Mesodermal cell (in vitro differentiated cells): ENCODE measurements around the gene HOOK1.
"Not testable (repeated sequence)": the region's sequence is repeated elsewhere in the genome, so short reads cannot be mapped to it uniquely, and the experiment has no call there.

Source experiments
- H3K27ac ChIP-seq: 2 replicates; pipeline ENCODE4 v1.7.0; 2013; ENCODE audit warnings: mild to moderate bottlenecking, low read depth, low read length, moderate library complexity; ENCODE audit not compliant: severe bottlenecking
- H3K36me3 ChIP-seq: 2 replicates; pipeline ENCODE4 v1.7.1; 2013; ENCODE audit warnings: mild to moderate bottlenecking, low read length, moderate library complexity; ENCODE audit not compliant: control insufficient read depth, insufficient read depth
- H3K4me1 ChIP-seq: one replicate; pipeline ENCODE4 v1.7.1; 2013; ENCODE audit warnings: mild to moderate bottlenecking, low read length; ENCODE audit not compliant: insufficient read depth, control insufficient read depth, poor library complexity, severe bottlenecking
- H3K4me3 ChIP-seq: 2 replicates; pipeline ENCODE4 v1.7.0; 2013; ENCODE audit warnings: low read length, control low read depth, mild to moderate bottlenecking; ENCODE audit not compliant: insufficient read depth, poor library complexity, severe bottlenecking; ENCODE audit errors: extremely low read depth
- H3K9me3 ChIP-seq: 2 replicates; pipeline ENCODE4 v1.7.1; 2013; ENCODE audit warnings: mild to moderate bottlenecking, low read length, moderate library complexity; ENCODE audit not compliant: control insufficient read depth
- WGBS, 2 experiments: methylation state at CpG; one replicate each; pipeline ENCODE4 v1.1.5; 2013; ENCODE audit warnings: missing lambda C conversion rate in 2 of 2; ENCODE audit not compliant: insufficient coverage in 2 of 2; 5-methylcytosine and 5-hydroxymethylcytosine counted together

HOOK1 gene

GRCh38 chr1:59915516-59915915 lies 100.8 kb downstream of the HOOK1 start:
- Histone ChIP-seq H3K9me3 (no peaks in the 10 kb centered on the region), H3K4me1 (peaks cover 9% of the 10 kb centered on the region), H3K36me3 (no peaks in the 10 kb centered on the region), H3K4me3 (no peak overlapping the region), H3K27ac (no peak overlapping the region)
- 86% methylated on average over 1 of the region's 1 CpG; no CpG with 5 or more reads in 1 of the 2 experiments for WGBS, 2 experiments

- H3K36me3 ChIP-seq = no peaks in the 10 kb centered on the region
- H3K9me3 ChIP-seq = no peaks in the 10 kb centered on the region
- 94 to 97% methylated on average over 8 to 9 of the region's 10 CpGs for WGBS, 2 experiments
- peaks cover 9% of the 10 kb centered on the region for H3K4me1 ChIP-seq
- H3K4me3 ChIP-seq = no peak overlapping the region
- H3K27ac ChIP-seq = no peak overlapping the region
These were observed 102.5 kb downstream of the HOOK1 start for GRCh38 chr1:59917026-59917784.

- H3K4me1 ChIP-seq = peaks cover 9% of the 10 kb centered on the region
- no peak overlapping the region for H3K27ac ChIP-seq
- H3K36me3 ChIP-seq = no peaks in the 10 kb centered on the region
- no peaks in the 10 kb centered on the region for H3K9me3 ChIP-seq
- H3K4me3 ChIP-seq = no peak overlapping the region
- 86 to 93% methylated on average over 1 to 2 of the region's 2 CpGs for WGBS, 2 experiments
These were observed 103.0 kb downstream of the HOOK1 start for GRCh38 chr1:59917785-59918180.

GRCh38 chr1:59919746-59920145 lies 105.0 kb downstream of the HOOK1 start:
- no peaks in the 10 kb centered on the region for H3K9me3 ChIP-seq
- no peak overlapping the region for H3K4me3 ChIP-seq
- 83% methylated on average over 1 of the region's 2 CpGs; no CpG with 5 or more reads in 1 of the 2 experiments for WGBS, 2 experiments
- no peak overlapping the region for H3K27ac ChIP-seq
- H3K36me3 ChIP-seq = no peaks in the 10 kb centered on the region
- H3K4me1 ChIP-seq = peaks cover 9% of the 10 kb centered on the region

- not testable (repeated sequence) for H3K36me3 ChIP-seq, H3K4me3 ChIP-seq, H3K27ac ChIP-seq, H3K4me1 ChIP-seq, H3K9me3 ChIP-seq
- 86 to 89% methylated on average over 4 to 5 of the region's 6 CpGs for WGBS, 2 experiments
These were observed 106.6 kb downstream of the HOOK1 start for GRCh38 chr1:59921258-59921899.

- no peaks in the 10 kb centered on the region for H3K9me3 ChIP-seq
- no peak overlapping the region for H3K4me3 ChIP-seq
- no peaks in the 10 kb centered on the region for H3K36me3 ChIP-seq
- no peaks in the 10 kb centered on the region for H3K4me1 ChIP-seq
- H3K27ac ChIP-seq = no peak overlapping the region
These were observed 109.9 kb downstream of the HOOK1 start for GRCh38 chr1:59924653-59925052.
